ENCODE data around the gene NDUFS5.
A peak's percentile ranks its signal among the peaks of the same experiment; 100 is the strongest.
"Not testable (repeated sequence)": the region's sequence is repeated elsewhere in the genome, so short reads cannot be mapped to it uniquely, and the experiment has no call there.

NDUFS5 gene

DNA sequence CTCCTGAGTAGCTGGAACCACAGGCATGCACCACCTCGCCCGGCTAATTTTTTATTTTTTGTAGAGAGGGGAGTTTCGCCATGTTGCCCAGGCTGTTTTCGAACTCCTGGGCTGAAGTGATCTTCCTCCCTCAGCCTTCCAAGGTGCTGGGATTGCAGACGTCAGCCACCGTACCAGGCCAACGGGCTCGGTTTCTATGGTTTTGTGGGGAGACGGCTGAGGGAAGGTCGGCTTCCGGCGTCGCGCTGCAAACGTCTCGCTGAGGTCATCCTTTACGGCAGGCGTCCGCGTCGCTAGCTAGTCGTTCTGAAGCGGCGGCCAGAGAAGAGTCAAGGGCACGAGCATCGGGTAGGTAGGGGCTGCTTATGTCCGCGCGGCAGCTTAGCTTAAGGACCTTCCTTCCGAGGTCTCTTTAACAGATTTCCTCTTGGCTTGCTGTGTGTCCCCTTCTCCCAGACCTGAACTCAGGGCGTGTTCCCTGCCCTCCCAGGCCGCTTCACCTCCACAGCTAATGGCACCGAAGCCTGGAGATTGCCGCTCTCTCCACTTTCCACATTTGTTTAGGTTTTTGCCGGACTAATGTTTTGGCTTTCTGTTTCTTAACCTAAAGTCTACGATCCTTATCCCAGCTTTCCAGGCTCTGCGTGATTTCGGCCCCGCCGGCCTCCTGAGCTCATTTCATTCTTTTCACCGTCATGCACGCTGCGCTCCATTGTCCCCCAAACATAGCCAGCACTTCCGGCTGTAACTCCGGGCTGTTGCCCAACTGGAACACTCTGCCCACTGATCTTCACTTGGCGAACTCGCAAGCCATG, at the start of gene NDUFS5:
Gene NDUFS5, plus strand, starts transcription at position 300 of the 815 bp plus-strand sequence. CDS start 2,375 bp downstream, outside the sequence.
- peak; percentile 52 for DNase-seq

DNA sequence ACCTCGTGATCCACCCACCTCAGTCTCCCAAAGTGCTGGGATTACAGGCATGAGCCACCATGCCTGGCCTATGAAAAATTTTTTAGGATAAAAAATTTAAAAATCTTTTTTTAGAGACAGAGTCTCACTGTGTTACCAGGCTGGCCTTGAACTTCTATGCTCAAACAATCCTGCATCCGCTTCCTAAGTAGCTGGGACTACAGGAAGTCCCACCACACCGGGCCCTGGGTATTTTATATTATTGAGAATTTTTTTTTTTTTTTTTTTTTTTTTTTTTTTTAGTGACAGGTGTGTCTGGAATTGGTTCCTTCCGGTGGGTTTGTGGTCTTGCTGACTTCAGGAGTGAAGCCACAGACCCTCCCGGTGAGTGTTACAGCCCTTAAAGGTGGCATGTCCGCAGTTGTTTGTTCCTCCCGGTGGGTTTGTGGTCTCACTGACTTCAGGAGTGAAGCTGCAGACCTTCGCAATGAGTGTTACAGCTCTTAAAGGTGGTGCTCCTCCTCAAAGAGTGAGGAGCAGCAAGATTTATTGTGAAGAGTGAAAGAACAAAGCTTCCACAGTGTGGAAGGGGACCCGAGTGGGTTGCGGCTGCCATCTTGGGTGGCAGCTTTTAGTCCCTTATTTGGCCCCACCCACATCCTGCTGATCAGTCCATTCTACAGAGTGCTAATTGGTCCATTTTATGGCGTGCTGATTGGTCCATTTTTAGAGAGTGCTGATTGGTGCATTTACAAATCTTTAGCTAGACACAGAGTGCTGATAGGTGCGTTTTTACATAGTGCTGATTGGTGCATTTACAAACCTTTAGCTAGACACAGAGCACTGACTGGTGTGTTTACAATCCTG, 48.5 kb upstream of the NDUFS5 start:
- not testable (repeated sequence) for DNase-seq

DNA sequence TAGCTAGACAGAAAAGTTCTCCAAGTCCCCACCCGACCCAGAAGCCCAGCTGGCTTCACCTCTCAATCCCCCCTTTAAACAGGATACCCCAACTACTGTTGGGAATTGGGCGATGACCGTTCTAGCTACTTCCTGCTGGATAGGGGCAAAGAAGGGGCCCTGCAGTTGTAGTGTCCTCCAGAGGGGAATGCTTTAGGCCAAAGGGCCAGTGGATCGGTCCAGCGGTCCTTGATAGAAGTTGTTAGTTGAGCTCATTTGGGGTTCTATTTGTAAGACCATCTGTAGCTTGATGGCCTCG, 48.0 kb upstream of the NDUFS5 start:
- not testable (repeated sequence) for DNase-seq

DNA sequence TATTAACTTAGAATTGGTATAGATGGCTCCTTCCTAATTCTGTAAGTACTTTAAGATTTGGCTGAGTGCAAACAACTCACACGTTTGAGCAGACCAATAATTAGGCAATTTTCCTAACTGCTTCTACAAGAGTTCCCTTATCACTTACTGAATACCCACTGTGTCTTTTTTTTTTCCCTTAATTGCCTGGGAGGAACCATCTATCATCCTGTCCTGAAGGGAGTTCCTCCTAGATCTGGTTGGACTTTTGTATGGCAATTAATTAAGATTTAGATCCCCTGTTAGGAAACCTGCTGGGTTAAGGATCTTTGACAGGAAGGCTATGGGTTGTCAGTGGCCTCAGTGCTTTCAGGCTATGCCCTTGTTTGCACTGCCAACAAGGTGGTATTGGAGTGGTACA, 46.8 kb upstream of the NDUFS5 start:
- not testable (repeated sequence) for DNase-seq

DNA sequence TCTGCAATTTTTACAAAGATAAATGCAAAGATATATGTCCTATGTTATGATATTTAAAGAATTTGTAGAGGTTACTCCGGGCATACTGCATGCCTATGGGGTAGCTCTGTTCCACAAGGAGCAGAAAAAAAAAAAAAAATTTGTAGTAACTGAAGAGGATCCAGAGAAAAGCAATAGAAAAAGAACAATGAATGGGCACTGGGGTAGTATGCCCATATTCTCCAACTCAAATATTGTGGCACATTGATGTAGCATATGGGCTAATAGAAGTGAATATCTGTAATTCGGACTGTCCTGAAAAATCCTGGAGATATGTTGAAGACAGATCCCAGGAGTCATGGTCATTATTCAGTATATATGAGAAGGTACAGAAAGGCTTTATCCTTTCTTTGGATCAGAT, 36.2 kb upstream of the NDUFS5 start:
- DNase-seq = no peak

DNA sequence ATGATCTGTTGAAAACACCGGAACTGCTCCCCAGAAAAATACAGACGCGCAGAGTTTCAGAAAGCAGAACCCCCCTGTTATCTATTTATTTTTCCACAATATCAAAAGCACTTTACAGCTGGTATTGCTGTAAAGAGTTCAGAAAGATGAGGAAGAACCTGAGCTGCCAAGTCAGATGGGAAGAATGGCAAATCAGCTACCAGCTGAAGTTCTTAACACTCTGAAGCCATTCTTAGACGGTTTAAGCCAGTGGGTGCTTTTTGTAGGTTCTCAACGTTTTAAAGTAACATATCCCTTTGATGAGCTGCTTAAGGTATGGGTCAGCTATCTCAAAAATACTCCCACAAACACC, 35.8 kb upstream of the NDUFS5 start:
- DNase-seq = peak; percentile 16

DNA sequence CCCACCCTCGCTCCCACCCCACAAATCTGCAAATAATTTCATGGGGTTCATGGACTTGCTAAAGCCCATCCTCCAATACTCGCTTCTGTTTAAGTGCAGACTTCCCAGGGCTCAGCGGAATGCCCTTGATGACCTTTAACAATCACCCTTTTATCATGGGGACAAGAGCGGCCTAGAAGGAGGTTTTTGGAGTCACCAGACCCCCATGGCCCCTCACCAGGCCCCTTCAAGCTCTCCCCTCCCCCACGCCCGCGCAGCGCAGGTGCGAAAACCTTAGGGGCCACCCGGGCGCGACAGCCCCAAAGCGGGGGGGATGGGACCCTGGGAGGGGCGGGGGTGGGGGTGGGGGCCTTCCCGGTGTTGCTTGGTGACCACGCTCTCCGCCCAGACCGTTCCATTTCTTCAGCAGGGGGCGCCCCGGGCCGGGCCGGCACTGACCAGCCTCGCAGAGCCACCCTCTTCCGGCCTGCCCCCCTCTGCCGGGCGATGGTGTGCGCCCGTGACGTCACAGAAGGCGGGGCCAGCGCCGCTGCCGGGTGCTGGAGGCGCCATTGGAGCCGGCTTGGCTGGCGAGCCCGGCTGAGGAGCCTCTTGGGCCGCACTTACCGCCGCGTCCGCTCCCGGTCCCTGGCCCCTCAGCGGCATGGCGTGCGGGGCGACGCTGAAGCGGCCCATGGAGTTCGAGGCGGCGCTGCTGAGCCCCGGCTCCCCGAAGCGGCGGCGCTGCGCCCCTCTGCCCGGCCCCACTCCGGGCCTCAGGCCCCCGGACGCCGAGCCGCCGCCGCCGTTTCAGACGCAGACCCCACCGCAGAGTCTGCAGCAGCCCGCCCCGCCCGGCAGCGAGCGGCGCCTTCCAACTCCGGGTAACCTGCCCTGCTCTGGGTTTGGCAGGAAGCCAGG, 35.2 kb upstream of the NDUFS5 start, which contains the start of gene AKIRIN1:
Gene AKIRIN1, plus strand, starts transcription at position 539 of the 900 bp plus-strand sequence. Its CDS starts 105 bp downstream, at position 644.
- peak; percentile 86 for DNase-seq

DNA sequence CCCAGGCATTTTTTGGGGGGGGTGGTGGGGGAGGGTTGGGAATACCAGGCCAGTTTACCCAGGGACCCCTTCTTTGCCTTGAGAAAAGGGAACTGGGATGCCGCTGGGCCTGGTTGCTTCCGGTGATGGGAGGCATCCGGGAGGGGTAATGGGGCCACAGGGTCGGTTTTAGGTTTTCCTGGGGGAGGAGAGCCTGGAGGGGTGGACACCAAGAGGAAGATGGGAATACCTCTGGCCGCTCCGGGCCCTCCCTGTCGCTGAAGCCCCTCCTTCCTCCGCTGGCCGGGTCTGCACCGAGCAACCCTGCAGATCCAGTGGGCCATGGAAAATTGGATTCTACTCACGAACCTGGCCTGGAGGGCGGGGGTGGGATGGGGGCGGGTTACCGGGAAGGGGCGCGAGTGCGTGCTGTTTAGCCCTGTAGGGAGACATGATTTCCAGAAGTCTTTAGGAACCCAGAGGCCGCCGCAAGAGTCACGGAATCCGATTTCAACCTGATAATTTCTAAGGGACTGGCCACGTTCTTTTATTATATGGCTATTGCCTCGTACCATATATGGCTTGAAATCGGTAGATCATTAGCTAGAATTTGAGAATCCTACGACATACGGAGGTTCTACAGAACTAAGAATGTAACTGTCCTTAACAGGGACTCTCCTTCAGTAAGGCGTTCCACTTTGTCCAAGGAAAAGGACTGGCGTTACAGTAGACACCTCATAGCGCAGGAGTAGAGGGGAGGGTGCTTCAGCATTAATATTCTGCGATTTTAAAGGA, 34.3 kb upstream of the NDUFS5 start:
- peak; percentile 1 for DNase-seq

DNA sequence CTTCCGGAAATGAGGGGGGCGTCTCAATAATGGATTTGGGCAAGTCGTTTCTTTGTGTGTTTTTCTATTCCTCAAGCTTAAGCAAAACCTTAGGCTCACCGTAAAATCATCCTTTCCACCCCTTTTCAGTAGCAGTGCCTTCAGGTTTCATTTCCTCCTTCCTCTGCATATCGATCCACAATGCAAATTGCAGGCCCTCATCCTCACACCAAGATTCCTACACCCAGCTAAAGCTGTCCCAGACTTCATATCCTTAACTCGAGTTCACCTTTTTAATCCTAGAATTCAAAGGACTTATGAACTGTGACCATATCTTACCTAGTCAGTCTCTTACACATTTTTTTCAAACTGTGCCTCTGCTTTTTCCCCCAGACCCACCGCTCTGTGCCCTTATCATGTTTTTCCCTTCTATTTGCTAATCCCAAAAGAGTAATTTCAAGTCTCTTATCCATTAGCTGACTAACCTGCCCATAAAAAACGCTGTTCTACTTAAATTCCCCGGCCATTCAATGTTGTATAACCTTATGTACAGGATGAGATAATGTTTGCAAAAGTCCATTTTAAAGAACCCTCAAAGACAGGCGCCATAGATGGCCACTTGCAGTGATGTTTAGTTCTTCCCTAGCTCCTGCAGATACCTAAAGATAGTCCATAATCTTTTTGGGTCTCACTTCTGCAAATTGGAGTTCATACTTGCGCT, 33.6 kb upstream of the NDUFS5 start:
- no peak for DNase-seq

DNA sequence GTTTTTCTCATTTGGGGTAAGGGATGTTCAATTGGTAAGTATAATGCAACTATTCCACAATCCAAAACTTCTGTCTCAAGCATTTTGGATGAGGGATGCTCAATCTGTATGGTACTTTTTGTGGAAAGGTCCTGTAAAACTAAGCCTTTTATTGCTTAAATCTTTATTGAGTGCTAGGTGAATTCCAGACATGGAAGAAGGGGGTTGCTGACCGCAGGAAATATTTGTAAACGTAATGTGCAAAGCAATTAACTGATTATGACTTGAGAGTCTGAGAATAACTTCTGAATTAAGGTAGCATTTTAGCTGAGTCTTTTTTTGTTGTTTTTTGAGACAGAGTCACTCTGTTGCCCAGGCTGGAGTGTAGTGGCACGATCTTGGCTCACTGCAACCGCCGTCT, 32.0 kb upstream of the NDUFS5 start:
- no peak for DNase-seq

DNA sequence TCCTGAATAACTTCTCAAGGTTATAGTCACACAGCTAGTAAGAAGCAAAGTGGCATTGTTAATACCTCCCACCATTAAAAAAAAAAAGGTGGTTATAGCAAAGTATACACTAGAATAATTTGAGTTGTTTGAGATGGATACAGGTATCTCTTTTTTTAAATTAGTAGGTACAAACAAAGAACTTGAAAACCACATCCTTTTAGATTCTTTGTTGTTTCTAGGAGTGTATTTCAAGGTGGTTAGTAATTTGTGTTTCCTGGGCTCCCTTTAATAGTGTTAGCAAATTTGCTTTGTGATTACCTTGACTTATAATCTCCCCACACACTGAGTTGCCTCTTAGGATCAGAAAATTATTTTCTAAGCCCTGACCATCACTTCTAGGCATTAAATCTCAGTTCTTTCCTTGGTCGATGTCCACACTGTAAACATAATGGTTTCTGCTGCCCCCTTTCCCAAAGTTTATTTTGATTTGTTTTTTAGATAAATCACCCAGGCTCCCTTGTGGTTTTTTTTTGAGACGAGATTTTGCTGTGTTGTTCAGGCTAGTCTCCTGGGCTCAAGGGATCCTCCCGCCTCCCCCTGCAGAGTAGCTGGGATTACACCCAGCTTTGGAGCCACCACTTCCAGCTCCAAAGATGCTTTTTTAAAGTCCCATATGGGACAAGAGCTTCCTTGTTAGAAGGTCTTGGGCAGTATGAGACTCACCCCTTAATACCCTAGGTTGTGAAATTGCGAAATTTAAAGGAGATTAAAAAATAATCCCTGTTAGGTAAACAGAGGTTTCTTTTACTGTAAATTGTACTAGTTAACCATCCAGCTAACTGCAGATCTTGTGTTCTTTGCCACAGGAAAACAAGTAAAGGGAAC, 28.9 kb upstream of the NDUFS5 start:
- DNase-seq = no peak

DNA sequence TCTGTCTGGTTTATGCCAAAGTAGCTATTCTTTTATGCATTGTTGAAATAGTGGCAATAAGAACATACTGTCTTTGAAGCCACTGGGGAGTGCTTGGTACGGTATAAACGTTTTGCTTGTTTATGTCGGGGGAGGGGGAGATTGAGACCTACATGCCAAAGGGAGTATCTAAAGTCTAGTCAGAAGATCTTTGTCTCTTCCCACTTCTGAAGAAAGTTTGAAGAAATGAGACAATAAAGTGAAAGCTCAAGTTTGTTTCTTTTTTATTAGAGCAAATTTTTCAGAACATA, 28.3 kb upstream of the NDUFS5 start:
- DNase-seq = no peak

DNA sequence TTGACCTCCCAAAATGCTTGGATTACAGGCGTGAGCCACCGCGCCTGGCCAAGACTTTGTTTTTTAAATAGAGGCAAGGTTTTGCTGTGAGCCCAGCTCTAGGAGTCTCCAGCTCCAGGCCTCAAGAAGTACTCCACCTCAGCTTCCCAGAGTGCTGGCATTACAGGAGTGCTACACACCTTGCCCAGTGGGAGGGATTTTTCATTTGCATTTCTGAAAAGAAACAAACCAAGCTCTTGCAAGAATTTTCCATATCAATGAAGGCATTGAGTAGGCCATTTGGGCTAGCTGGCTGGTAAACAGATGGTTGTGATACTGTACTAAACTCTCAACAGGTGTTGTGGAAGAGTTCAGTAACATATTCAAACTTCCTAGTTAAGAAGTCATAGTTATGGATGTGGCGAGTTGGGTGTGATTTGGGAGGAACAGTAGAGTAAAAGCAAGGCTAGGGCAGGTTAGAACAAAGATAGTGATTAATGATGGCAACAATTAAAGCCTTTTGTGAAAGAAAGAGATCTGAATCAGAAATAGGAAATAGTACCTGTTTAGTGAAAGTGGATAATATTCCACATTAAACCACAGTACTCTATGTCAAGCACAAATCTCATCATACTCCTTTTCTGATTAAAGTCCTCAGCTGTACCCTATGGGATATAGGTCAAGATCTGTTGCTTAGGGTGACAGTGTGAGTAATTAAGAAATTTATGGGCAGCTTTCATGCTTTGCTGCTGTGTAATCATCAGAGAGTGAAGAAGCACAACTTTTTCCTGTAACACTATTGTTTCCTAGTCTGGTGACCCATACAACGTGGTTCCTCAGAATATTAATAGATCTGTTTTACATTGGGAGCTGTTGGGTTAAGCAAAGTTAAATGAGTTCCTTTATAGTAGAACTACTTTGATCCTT, 24.4 kb upstream of the NDUFS5 start:
- DNase-seq = no peak

DNA sequence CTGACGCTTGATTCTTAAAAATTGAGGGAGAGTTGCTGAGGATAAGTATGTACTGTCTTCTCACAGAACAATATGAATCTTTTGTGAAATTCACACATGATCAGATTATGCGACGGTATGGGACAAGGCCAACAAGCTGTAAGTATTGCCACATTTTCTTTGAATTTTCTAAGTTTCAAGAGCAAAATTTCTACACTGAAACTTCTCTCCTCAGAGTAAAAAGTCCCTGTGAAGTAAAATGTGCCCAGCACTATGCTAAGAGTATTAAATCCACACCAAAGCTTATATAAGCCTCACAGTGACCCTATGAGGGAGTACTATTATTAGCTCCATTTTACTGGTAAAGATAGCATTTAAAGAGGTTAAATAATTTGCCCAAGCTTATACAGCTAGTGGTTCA, 22.9 kb upstream of the NDUFS5 start:
- DNase-seq = no peak

DNA sequence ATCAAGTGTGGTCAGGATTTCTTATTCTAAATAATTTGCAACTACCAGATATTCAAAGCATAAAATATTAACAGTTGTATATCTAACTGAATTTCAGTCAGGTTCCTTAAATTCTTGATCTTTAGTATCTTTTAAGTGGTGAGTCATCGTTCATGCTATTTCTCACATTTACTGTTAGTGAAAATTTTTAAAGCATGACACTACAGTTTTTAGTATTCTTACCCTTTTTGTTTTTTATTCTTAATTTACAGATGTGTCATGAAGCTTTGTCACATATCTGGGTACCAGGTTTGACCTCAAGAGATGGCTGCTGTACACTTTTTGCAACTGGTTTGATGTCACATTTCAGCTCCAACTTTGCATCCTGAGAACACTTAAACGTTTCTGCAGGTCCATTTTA, 22.4 kb upstream of the NDUFS5 start:
- no peak for DNase-seq

DNA sequence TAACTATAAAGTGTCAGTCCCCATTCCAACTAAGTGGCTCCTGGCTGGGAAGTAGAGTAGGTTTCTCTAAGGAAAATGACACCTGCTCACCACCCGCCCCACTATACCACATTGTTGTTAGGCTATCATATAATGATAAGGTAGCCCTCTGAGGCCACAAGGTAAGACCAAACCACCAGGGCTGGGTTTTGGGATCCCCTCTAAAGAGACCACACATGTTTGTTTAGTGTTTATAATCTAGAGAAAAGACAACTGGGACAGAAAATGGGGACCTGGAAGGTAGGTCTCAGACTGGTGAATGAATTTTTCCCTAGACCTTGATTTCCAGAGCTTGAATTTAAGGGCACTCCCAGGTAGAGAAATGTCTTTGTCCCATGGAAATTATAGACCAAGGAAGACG, 19.9 kb upstream of the NDUFS5 start:
- DNase-seq = no peak

DNA sequence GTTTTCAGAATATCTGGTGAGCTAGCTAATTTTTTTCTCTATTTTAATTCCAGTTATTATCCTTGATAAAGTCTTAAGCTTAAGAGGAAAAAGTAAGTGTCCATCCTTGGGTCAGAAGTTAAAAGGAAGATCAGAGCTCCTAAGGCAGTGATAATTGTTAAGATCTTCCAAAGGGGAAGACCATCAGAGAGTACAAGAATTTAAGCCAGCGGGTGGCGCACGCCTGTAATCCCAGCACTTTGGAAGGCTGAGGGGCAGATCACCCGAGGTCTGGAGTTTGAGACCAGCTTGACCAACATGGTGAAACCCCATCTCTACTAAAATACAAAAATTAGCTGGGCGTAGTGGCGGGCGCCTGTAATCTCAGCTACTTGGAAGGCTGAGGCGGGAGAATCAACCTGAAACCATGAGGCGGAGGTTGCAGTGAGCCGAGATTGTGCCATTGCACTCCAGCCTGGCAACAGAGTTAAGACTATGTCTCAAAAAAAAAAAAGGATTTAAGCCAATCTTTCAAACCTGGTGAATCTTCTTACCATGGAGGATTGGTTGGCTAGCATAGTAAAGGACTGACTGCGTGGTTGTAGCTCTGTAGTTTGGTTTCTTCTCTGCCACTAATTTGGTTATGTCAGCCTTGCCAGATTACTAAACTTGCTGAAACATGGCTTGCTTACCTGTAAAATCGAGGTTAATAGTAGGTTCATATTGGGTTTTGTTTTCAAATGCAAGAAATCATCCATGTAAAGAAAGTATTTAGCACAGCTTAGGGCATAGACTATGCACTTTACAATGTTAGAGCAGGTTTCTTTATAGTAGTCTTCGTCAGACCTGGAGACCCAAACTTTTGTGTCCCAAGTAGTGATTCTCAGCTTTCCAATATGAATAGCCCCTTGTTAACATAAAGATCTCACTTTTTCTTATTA, 19.2 kb upstream of the NDUFS5 start:
- no peak for DNase-seq

DNA sequence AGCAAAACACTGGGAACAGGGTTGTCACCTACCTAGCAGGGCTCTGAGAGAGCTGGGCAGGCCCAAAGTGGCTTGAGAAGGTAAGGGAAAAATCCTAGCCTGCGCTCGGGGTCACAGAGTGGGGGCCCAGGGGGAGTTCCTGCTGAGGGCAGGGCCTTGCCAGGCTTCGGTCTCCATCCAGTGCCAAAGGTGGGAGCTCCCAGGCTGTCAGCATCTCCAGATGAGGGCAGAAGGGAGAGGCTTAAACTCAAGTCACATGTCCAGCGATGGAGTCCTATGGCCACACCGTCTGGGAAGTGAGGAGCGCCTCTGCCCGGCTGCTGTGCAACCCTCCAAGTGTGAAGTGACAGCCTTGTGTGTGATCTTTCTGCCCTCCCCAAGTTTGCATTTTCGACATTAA, 11.2 kb upstream of the NDUFS5 start:
- not testable (repeated sequence) for DNase-seq

Measured in NCI-H748 treated with DMSO at 0.1 percent for 48 hours (cell line).